ENCODE data around the gene CSNK1A1. TPM values are rescaled to one million over a fixed set of nuclear protein-coding genes. Genes with fewer than 3 reads are reported as not detected.
A peak's percentile ranks its signal among the peaks of the same experiment; 100 is the strongest.
"Not testable (repeated sequence)": the region's sequence is repeated elsewhere in the genome, so short reads cannot be mapped to it uniquely, and the experiment has no call there.

Gene CSNK1A1
- total RNA-seq, 1 donor from 2014 or later, result 520 TPM

- no peak for DNase-seq
Measured at GRCh38 chr5:149528281-149529060, 22.8 kb downstream of the CSNK1A1 start.

- no peak for DNase-seq
Measured at GRCh38 chr5:149526845-149527590, 24.2 kb downstream of the CSNK1A1 start.

- no peak for DNase-seq
Measured at GRCh38 chr5:149521739-149522685, 29.2 kb downstream of the CSNK1A1 start.

GRCh38 chr5:149519601-149520000, 31.6 kb downstream of the CSNK1A1 start:
- no peak for DNase-seq

GRCh38 chr5:149518620-149519019, 32.6 kb downstream of the CSNK1A1 start:
- no peak for DNase-seq

GRCh38 chr5:149517461-149518122, 33.6 kb downstream of the CSNK1A1 start:
- DNase-seq, result peak; percentile 8

GRCh38 chr5:149514512-149514911, 36.7 kb downstream of the CSNK1A1 start:
- DNase-seq, result no peak

- not testable (repeated sequence) for DNase-seq
Measured at GRCh38 chr5:149513372-149513947, 37.8 kb downstream of the CSNK1A1 start.

GRCh38 chr5:149510136-149510535, 41.1 kb downstream of the CSNK1A1 start:
- DNase-seq, result no peak

GRCh38 chr5:149504677-149505076, 46.6 kb downstream of the CSNK1A1 start:
- DNase-seq, result no peak

- no peak for DNase-seq
Measured at GRCh38 chr5:149503006-149503405, 48.2 kb downstream of the CSNK1A1 start.

- no peak for DNase-seq
Measured at GRCh38 chr5:149500922-149501582, 50.2 kb downstream of the CSNK1A1 start.

- DNase-seq, result no peak
Measured at GRCh38 chr5:149498724-149499336, 52.4 kb downstream of the CSNK1A1 start.

- DNase-seq, result no peak
Measured at GRCh38 chr5:149497357-149497756, 53.9 kb downstream of the CSNK1A1 start.

GRCh38 chr5:149496917-149497316, 54.3 kb downstream of the CSNK1A1 start:
- no peak for DNase-seq

- no peak for DNase-seq
Measured at GRCh38 chr5:149496166-149496565, 55.1 kb downstream of the CSNK1A1 start.

GRCh38 chr5:149495673-149496072, 55.6 kb downstream of the CSNK1A1 start:
- no peak for DNase-seq

GRCh38 chr5:149493316-149493715, 57.9 kb downstream of the CSNK1A1 start:
- DNase-seq, result no peak

GRCh38 chr5:149492781-149493180, 58.5 kb downstream of the CSNK1A1 start:
- DNase-seq, result no peak

Measured in occipital lobe (tissue), 2 donors.